DMS53 (cell line): ENCODE data around the gene MCTP2.

Experiments
- DNase-seq: peaks from one replicate; lab custom pipeline; 2025; lab: John Stamatoyannopoulos, UW

The MCTP2 gene

GRCh38 chr15:94298364-94298763 lies 67.0 kb downstream of the MCTP2 start:
- DNase-seq, result no peak

DNA sequence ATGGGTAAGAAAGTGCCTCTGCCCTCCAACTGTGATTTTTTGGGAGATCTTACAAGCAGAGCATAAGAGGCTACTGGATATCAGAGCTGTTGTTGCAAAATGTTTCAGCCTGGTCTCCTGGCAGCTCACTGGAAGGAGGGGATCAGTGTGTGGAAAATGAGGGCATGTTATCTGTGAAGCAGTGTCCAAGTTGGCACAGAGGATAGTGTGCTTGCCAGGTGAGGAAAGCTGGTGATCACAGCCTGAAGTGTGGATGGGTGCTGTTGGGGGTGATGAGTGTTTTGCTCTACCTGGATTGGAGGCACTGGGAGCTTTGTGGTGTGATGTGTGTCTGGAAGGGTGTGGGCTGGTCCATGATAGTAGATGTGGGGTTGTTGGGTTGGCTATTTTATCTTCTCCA lies 69.3 kb downstream of the MCTP2 start:
- no peak for DNase-seq

- DNase-seq, result no peak
Observed at GRCh38 chr15:94305133-94305532, 73.8 kb downstream of the MCTP2 start.

DNA sequence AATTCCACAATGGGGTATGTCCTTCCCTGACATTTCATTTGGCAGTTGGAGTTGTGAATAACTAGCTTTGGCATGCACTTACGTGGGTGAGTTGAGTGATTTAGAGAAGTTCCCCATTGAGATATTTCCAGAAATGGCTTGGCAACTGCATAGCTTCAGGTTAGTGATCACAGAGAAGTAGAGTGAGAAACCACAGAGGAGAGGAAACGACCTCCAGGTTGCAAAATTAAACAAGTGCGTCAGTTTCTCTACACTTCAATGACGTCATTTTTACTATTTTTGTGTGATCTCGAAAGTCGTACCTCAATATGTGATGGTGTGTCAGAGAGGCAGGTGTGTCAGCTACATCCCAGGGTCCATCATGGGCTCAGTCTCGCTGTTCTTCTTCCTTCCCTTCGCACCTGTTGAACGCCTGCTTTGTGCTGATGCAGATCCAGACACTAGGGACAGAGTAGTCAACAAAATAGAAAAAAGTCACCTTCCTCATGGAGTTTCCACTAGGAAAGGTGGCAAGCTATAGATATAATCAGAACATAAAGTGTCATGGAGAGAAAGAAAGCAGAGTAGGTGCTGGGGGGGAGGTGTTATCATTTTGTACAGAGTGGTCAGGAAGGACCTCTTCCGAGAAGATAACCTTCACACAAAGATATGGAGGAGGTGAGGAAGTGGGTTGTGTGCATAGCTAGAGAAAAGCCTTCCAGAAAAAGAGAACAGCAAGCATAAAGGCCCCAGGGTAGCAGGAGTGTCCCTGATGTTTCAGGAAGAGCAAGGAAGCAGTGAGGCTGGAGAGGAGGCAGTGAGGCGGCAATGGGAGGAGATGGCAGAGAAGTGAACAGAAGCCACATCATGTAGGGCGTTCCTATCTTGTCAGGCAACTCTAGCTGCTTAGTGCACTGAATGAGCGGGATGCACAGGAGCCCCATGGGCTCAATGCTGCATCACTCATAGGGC lies 75.6 kb downstream of the MCTP2 start:
- DNase-seq, result no peak

DNA sequence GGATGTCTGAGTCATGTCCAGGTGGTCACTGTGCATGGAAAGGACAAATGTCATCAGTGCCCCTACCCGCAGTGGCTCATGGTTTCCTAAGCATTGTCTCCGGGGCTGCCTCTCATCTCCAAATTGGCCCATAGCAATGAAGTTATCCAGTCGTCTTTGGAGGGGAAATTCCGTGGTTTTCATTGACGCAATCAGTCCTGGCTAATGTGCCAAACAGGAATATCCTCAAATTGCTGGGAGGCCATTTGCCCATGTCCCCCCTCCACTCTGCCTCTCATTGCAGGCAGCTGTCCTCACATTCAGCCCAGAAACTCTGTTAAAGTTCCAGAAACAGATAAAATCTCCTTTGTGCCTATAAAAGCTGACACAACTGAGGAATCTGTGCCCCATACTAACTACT lies 81.6 kb downstream of the MCTP2 start:
- no peak for DNase-seq

- no peak for DNase-seq
Observed at GRCh38 chr15:94314639-94315038, 83.3 kb downstream of the MCTP2 start.

GRCh38 chr15:94317211-94317610 lies 85.8 kb downstream of the MCTP2 start:
- DNase-seq, result no peak

GRCh38 chr15:94322141-94322540 lies 90.8 kb downstream of the MCTP2 start:
- DNase-seq, result no peak

- no peak for DNase-seq
Observed at GRCh38 chr15:94323076-94323475, 91.7 kb downstream of the MCTP2 start.

GRCh38 chr15:94324117-94324826 lies 92.9 kb downstream of the MCTP2 start:
- DNase-seq, result peak; percentile 65

DNA sequence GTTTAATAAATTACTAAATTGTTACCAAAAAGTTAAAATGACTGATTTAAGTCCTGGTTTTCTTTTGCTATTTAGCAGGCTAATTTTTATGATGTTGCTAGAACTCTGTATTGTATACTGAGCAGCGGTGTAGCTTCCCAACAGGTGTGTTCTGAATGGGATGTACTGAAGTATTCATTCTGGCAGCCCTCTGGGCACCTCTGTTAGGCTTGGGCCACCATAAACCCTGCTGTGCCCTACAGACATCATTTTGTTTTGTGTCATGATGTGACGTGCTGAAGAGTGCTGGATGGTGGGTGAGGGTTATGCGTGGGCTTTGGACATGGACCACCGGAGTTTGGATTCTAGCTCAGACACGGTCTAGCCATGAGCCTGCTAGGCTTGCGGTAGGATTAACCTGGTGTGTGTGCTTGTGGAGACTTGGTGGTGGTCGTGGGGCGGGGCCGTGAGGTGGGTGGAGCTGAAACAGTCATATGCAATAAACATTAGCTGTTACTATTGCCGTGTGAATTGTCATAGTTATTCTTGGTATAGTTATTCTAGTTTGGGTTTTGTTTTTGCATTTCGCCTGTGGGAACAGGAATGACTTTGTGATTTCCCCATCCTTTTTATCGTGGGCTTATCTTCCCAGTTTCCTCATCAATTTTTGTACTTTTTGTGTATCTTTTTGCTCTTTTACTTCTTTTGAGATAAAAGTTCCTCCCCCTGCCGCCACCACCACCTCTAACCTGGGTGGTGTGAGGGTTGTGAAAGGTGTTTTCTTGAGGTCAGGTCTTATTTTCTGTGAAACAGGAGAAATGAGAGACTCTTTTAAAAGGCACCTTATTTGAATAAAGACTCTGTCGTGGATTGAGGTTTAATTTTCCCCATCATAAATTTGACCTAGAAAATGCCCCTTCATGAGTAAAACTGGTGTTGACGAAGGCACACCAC lies 93.7 kb downstream of the MCTP2 start:
- no peak for DNase-seq

- DNase-seq, result peak; percentile 53
Observed at GRCh38 chr15:94327356-94327936, 96.1 kb downstream of the MCTP2 start.

- no peak for DNase-seq
Observed at GRCh38 chr15:94331731-94332130, 100.4 kb downstream of the MCTP2 start.

DNA sequence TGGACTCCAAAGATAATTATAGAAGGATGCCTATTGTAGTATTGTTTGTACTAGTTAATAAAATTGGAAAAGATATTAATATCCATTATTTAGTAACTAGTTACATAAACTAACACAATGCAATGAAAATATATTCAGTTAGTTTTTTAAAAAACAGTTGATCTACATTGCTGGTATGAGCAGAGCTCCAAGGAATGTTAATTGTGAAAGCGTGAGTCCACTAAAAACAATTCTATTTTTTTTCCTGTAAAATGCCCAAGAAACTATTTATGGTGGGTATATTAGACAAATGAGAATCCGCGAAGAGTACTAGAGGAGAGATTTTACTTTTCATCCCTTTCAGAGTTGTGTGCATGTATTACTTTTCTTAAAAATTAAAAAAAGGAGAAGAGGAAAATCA lies 104.3 kb downstream of the MCTP2 start:
- no peak for DNase-seq

- no peak for DNase-seq
Observed at GRCh38 chr15:94336817-94337467, 105.6 kb downstream of the MCTP2 start.

- DNase-seq, result no peak
Observed at GRCh38 chr15:94338243-94338846, 107.0 kb downstream of the MCTP2 start.

GRCh38 chr15:94346282-94346681 lies 114.9 kb downstream of the MCTP2 start:
- no peak for DNase-seq

DNA sequence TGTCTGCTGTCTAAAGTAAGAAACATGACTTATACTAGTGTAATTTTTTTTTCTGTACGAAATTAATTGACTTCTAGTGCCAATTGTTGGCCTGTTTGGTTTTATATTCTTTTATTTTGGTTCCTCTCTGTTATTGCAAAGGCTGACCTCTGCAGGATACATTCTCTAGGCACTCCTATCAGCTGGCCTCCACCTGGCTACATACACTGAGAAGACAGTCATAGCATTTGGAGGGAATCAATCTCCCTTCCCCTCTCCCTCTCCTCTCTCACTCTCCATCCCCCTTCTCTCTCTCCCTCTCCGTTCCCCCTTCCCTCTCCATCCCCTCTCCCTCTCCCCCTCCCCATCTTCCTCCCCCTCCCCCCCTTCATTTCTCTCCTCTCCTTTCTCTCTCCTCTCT lies 116.7 kb downstream of the MCTP2 start:
- peak; percentile 10 for DNase-seq

GRCh38 chr15:94351031-94351535 lies 119.7 kb downstream of the MCTP2 start:
- DNase-seq, result no peak

DNA sequence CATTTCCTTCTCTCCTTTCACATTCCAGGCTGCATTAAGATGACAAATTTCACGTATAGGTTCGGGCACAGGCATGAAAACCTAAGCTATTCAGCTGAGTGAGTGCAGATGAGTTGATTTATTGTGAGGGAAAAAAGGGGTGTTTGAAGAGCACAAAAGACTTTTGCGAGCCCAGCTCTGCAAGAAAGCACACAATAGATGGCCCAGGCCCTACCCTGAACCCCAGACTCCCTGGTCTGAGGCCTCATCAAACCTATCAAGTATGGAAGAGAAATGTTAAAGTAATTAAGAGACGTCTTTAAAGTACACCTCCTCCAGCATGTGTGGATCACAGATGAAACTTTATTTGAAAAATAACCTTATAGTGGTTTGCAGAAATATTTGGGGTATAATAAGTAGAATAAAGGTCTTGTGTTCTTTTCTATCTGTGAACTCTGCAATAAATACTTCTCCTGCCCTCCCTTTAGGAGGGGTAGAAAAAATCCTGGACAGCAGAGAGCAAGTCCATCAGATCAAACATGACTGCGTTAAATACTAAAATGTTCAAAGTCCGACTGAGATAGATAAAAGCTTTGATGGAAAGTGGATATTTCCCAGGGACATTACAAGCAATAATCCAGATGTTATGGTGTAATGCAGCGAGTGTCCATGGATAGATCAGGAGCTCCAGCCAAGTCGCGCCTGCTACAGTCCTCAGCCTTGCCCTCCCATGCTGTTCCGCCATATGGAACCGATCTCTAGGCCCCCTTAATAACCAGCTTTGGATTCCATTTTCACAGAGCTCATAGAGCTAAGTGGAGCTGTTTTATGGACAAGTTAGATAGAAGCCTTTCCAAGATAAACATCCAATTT lies 121.5 kb downstream of the MCTP2 start:
- no peak for DNase-seq
